Activated gamma-delta T cell treated with Interleukin-2 at 50 U/mL for 16 hours (primary cell): ENCODE results near the gene NAALADL1.
"Not testable (repeated sequence)": the region's sequence is repeated elsewhere in the genome, so short reads cannot be mapped to it uniquely, and the experiment has no call there.

Experiments
- DNase-seq: peaks from one replicate; pipeline ENCODE4 v3.0.0-alpha.2; 2020

NAALADL1 gene

DNA sequence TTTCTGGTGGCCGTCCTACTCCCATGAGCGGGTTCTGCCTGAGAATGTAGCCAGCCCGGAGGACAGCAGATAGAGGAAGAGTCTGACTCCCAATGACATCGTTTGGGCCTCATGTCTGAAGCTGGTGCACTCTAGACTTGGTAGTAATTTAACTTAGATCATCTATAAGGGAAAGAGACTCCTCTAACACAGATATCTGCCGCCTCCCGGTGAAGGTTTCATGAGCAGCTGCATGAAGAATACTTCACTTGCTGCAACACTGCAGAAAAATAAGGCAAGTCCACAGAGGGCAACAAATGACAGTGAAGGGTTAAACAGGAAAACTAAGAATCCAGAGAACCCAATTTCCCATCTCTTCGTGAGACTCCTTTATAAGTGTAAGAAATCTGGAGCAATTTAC lies 50.3 kb downstream of the NAALADL1 start:
- no peak for DNase-seq

DNA sequence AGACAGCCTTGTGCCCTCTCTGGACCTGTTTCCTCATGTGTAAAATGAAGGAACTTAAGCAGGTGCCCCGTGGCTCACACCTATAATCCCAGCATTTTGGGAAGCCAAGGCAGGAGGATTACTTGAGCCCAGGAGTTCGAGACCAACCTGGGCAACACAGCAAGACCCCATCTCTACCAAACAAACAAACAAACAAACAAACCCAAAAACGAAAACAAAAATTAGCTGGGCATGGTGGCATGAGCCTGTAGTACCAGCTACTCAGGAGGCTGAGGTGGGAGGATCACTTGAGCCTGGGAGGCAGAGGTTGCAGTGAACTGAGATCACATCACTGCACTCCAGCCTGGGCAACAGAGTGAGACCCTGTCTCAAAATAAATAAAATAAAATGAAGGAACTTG lies 54.4 kb downstream of the NAALADL1 start:
- not testable (repeated sequence) for DNase-seq

DNA sequence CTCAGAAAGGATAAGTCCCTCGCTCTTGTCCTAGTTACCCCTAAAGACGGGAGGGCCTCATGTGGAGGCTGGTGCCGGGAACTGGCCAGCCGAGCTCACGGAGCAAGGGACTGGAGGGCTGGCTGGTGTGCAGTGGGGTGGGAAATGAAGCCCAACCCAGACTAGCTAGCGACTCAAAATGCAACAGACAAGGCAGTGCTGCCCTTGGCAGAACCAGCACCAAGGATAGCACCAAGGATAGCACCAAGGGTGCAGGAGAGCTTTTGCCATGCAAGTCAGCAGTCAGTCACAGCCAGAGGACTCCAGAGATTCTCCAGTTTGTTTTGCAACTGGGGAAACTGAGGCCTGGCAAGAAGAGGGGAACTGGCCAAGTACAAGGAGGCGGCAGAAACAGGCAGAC lies 55.1 kb downstream of the NAALADL1 start:
- DNase-seq = no peak

- no peak for DNase-seq
Measured at GRCh38 chr11:65002706-65003105, 55.6 kb downstream of the NAALADL1 start.

DNA sequence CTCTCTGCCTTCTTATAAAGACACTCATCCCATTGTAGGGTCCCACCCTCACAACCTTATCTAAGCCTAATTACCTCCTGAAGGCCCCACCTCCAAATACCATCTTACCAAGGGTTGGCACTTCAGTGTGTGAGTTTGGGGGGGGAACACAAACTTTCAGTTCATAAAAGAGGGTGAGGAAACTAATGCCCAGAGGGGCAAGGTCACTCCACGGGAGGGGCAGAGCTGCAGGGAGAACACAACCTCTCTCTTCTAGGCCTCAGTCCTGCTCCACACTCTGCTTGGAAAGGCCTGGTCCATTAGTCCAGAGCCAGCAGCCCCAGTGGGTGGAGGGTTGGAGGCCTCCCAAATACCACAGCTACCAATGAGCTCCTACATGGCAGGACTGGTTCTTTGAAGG lies 58.9 kb downstream of the NAALADL1 start:
- no peak for DNase-seq

DNA sequence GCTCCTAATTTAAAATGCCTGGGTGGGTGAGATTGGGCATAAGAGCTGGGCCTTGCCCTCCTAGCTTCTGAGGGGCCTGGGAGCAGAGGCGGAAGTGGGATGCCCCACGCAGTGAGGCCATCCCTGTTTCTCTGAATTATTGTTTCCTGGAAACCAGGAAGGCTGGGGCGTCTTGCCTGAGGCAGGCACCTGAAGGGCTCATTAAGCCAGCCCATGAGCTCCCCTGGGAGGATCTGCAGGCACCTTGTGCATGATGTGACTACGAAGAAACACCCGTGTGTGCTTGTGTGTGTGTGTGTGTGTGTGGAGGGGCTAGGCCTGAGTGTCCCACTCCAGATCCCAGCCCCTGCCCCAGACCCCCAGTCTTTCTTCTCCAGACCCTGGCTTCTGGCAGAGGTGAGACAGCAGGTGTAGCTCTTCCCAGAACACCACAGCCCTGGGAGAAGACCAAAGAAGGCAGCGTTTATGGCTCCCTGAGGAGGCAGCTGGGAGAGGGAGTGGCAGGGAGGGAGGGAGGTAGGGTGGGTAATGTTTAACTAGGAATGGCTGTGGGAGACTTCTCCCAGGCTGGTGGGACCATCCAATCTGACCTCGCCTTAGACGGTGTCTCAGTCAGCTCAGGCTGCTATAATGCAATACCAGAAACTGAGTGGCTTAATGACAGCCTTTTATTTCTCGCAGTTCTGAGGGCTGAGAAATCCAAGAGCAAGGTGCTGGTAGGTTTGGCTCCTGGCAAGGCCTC lies 59.5 kb downstream of the NAALADL1 start:
- DNase-seq = no peak

DNA sequence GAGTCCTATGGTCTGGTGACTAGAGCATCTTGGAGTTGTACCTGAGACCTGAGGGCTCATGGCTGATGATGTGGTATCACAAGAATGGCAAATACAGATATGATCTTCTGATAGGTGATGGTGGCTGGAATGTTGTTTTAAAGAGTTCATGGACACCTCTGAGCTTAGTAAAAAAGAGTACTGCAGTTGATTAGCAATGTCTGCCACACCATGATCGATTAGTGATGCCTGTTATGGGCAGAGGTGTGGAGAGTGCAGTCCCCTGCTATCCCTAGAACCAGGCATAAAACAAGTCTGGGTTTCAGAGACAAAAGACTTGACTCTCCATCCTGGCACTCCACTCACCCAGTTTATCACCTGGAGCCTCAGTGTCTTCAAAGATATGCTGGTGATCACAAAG lies 60.2 kb downstream of the NAALADL1 start:
- no peak for DNase-seq

DNA sequence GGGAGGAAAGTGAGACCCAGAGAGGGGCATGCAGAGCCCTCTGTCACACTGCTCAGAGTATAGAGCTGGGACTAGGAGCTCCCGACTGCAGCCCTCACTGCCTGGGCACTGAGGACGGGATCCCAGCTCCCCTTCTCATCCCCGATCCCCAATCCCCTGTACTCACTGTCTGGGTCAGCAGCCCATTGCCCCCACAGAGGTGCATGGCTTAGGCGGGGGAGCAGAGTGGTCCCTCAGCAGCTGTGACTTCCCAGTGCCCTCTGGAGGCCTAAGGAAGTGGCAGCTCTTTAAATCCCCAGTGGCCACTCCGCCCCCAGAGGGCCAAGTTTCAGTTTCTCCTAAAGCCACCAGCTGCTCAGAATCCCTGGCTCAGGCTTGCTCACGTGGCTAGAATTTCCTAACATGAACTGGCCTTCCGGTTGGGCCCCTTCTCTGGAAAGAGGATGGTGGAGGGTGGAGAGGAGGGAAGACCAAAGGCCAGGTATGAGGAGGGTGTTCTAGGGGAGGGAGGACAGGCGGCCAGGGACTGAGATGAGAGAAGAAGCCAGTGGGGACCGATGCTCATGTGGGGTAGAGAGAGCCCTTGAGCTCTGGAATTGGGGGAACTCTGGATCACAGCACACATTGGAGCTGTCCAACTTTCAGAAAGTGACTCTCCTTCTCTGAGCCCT lies 61.5 kb downstream of the NAALADL1 start, which contains the start of gene BATF2:
Gene BATF2 (minus strand): TSS at position 262 of the 671 bp plus-strand sequence. CDS start 57 bp downstream, at position 205.
- no peak for DNase-seq

DNA sequence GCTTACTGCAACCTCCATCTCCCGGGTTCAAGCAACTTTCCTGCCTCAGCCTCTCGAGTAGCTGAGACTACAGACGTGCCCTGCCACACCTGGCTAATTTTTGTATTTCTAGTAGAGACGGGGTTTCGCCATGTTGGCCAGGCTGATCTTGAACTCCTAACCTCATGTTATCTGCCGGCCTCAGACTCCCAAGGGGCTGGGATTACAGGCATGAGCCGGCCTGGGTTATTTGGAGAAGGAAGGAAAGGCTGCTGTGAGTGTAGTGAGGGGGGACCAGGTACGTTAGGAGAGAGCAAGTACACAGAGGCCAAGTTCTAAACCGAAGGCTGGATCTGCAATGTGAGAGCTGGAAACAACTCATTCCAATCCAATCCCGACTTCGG lies 62.0 kb downstream of the NAALADL1 start:
- DNase-seq = no peak
